ENCODE data around the gene SBF2. TPM values are rescaled to one million over a fixed set of nuclear protein-coding genes. Genes with fewer than 3 reads are reported as not detected.
"Not testable (repeated sequence)": the region's sequence is repeated elsewhere in the genome, so short reads cannot be mapped to it uniquely, and the experiment has no call there.

SBF2 gene
- total and polyA plus RNA-seq, 5 donors, result 10.8 to 32.2 (median 22.3) TPM

DNA sequence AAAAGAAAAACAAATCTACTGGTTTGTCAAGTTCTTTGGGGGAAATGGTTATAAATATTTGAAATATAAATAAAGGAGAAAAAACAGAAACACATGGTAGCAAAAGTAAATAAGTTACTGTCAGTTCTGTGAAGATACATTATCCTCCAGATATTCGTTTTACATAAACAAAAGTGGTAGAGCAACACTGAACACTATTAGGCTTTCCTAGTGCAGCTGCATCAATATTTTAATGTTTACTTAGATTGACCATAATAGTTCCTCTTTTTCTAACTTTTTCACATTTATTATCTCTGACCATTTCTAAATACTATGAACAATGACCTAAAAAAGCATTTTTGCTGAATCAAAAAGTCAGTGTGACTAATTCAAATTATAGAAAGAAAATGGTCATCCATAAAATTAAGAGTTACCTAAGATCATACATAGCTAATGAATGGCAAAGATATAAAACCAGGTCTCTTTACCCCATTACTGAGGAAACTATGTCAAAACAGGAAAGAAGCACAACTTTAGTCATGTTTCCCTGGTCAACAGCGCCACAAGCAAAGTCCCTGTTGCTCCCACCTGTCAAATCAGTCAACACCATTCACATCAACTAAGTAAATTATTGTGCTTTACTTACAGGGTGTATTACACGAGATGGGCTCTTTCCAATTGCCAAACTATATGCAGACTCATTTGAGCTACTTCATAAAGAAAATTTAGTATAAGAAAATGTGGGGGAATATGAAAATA is 38.5 kb downstream of the SBF2 start:
- no peaks in the 10 kb centered on the region for H3K9me3 ChIP-seq (ENCODE audit: control insufficient read depth, low read length)
- ATAC-seq, result no peak
- DNase-seq, result no peak
- H3K4me1 ChIP-seq (ENCODE audit: control insufficient read depth, insufficient read depth, low read length), result no peaks in the 10 kb centered on the region
- no peak overlapping the region for H3K4me3 ChIP-seq (ENCODE audit: low read length)
- no peaks in the 10 kb centered on the region for H3K27me3 ChIP-seq (ENCODE audit: control insufficient read depth, insufficient read depth)
- 72% methylated on average over 3 of the region's 3 CpGs for WGBS
- intact Hi-C loops (cut with DNase I), result no loop called here
- no peak overlapping the region for H3K27ac ChIP-seq (ENCODE audit: low read length)

DNA sequence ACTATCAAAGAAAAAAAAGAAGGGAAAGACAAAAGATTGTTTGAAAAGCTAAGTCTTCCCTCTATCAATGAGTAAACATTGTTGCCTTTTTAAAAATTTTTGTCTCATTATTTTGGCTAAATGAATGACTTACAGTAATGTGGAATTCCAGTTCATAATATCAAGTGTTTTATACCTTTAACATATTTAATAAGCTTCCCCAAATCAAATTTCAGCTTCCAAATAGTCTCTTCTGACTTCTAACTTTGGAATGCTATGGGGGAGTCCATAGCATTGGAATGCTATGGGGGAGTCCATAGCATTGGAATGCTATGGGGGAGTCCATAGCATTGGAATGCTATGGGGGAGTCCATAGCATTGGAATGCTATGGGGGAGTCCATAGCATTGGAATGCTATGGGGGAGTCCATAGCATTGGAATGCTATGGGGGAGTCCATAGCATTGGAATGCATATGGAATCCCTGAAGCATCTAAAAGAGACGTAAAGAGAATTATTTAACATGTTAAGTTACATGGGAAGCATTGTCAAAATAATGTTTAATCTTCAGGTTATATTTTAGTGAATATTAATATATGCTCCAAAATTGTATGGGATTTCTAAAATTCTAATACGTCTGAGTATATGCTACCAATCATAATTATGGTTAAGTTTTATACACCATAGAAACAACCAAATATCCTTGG is 44.4 kb downstream of the SBF2 start:
- H3K27ac ChIP-seq (ENCODE audit: low read length); ATAC-seq; H3K27me3 ChIP-seq (ENCODE audit: control insufficient read depth, insufficient read depth); H3K4me1 ChIP-seq (ENCODE audit: control insufficient read depth, insufficient read depth, low read length); DNase-seq; H3K9me3 ChIP-seq (ENCODE audit: control insufficient read depth, low read length); H3K4me3 ChIP-seq (ENCODE audit: low read length); intact Hi-C loops (cut with DNase I): not testable (repeated sequence)
- 95% methylated on average over 2 of the region's 2 CpGs for whole genome bisulfite sequencing

DNA sequence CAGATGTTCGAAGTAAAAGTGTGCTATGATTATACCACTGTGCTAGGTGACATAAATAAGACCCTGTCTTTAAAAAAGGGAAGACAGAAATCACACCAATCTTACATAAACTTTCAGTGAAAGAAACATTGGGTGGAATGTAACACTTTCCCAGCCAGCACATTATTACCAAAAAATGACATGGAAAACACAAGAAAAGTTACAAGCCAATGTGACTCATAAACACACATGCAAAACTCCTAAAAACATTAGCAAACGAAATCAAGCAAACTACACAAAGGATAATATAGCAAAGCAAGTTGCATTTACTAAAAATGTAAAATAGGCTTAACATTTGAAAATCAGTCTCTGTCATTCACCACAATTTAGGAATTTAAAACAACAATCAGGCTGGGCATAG is 47.0 kb downstream of the SBF2 start:
- H3K9me3 ChIP-seq (ENCODE audit: control insufficient read depth, low read length), result no peaks in the 10 kb centered on the region
- 71% methylated on average over 2 of the region's 2 CpGs for WGBS
- DNase-seq (no peak), ATAC-seq (no peak)
- H3K4me3 ChIP-seq (ENCODE audit: low read length), result no peak overlapping the region
- H3K27me3 ChIP-seq (ENCODE audit: control insufficient read depth, insufficient read depth), result no peaks in the 10 kb centered on the region
- H3K27ac ChIP-seq (ENCODE audit: low read length), result no peak overlapping the region
- intact Hi-C loops (cut with DNase I), result no loop called here
- no peaks in the 10 kb centered on the region for H3K4me1 ChIP-seq (ENCODE audit: control insufficient read depth, insufficient read depth, low read length)

DNA sequence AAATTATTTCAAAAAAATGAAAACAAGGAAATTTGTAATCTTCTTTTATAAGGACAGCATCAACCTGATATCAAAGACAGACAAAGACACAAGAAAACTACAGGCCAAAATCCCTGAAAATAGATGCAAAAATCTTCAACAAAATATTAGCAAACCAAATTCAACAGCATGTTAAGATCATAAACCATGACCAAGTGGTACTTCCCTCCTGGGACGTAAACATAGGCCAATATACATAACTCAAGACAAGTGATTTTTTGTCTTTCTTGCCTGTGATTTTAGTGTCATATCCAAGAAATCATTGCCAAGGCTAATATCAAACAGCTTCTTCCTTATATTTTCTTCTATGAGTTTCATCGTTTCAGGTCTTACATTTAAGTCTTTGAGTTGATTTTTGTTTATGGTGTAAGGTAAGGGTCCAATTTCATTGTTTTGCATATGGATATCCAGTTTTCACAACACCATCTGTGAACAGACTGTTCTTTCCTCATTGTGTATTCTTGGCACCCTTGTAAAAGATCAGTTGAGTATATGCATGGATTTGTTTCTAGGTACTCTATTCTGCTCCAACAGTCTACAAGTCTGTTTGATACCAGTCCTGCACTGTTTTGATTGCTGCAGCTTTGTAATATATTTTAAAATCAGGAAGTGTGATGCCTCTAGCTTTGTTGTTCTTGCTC is 50.0 kb downstream of the SBF2 start:
- ATAC-seq (no peak), DNase-seq (no peak)
- Histone ChIP-seq H3K9me3 (ENCODE audit: control insufficient read depth, low read length) (no peaks in the 10 kb centered on the region), H3K27ac (ENCODE audit: low read length) (no peak overlapping the region), H3K4me1 (ENCODE audit: control insufficient read depth, insufficient read depth, low read length) (peaks cover 2% of the 10 kb centered on the region), H3K27me3 (ENCODE audit: control insufficient read depth, insufficient read depth) (no peaks in the 10 kb centered on the region), H3K4me3 (ENCODE audit: low read length) (no peak overlapping the region)
- intact Hi-C loops (cut with DNase I), result loop anchor here in 1 of 4 donors (2.0 kb wide), 1 partner anchor 33 kb away; no protein-coding TSS in a partner anchor
- 93% methylated on average over 2 of the region's 2 CpGs for WGBS

DNA sequence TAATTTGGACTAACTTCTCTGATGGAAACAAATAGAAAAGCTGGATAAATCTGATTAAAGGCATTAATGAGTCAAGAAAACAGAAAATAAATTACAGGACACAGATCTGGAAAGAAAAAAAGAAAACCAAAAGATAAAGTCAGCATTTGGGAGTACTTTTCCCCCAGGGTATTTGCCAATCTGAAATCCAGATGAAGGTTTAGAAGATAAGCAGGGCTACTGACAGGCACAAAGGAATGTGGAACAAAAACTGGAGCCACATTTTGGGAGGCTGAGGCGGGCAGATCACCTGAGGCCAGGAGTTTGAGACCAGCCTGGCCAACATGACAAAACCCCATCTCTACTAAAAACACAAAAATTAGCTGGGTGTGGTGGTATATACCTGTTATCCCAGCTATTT is 57.2 kb downstream of the SBF2 start:
- Histone ChIP-seq H3K27me3 (ENCODE audit: control insufficient read depth, insufficient read depth) (no peaks in the 10 kb centered on the region), H3K27ac (ENCODE audit: low read length) (no peak overlapping the region), H3K4me3 (ENCODE audit: low read length) (no peak overlapping the region), H3K9me3 (ENCODE audit: control insufficient read depth, low read length) (no peaks in the 10 kb centered on the region), H3K4me1 (ENCODE audit: control insufficient read depth, insufficient read depth, low read length) (peaks cover 3% of the 10 kb centered on the region)
- ATAC-seq (no peak), DNase-seq (no peak)
- WGBS, result 89% methylated on average over 1 of the region's 1 CpG
- intact Hi-C loops (cut with DNase I), result no loop called here

DNA sequence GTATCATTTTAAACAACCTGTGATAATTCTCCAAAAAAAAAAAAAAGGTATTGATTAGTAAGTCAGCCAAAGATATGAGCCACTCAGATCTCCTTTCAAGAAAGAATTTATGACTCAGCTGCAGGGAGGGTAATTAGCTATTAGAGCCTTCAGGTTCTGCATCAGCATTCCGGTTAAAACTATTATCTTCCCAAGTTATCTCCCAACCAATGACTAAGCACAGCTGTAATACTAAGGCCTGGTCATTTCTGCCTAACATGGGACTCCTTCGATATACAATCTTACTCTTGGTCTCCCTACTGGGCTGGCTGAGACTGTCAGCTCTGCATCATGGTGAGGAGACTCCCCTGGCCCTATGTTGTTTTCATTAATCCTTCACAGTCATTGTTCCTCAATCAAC is 60.4 kb downstream of the SBF2 start:
- intact Hi-C loops (cut with DNase I), result no loop called here
- Histone ChIP-seq H3K27ac (ENCODE audit: low read length) (no peak overlapping the region), H3K9me3 (ENCODE audit: control insufficient read depth, low read length) (no peaks in the 10 kb centered on the region), H3K4me1 (ENCODE audit: control insufficient read depth, insufficient read depth, low read length) (peaks cover 2% of the 10 kb centered on the region), H3K4me3 (ENCODE audit: low read length) (no peak overlapping the region), H3K27me3 (ENCODE audit: control insufficient read depth, insufficient read depth) (no peaks in the 10 kb centered on the region)
- WGBS, result 88% methylated on average over 2 of the region's 2 CpGs
- no peak for DNase-seq
- no peak for ATAC-seq

DNA sequence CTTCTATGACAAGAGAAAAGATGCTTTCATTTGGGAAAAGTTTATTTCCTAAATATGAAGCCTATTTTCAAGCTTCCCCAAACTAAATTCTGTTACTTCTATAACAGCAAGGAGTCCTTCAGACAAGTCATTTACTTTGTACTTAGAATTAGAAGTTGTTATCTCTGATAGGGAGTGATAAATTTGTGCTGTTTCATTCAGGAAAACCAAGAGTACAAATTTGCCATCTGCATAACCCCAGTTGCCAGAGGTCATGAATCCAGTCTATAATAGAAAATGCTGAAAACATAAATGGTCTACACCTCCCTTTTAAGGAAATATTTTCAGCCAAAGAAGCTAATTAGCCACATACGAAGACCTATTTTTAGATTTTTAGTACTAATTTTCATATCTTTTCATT is 61.3 kb downstream of the SBF2 start:
- Histone ChIP-seq H3K27me3 (ENCODE audit: control insufficient read depth, insufficient read depth) (no peaks in the 10 kb centered on the region), H3K9me3 (ENCODE audit: control insufficient read depth, low read length) (no peaks in the 10 kb centered on the region), H3K4me3 (ENCODE audit: low read length) (no peak overlapping the region), H3K27ac (ENCODE audit: low read length) (no peak overlapping the region), H3K4me1 (ENCODE audit: control insufficient read depth, insufficient read depth, low read length) (peaks cover 2% of the 10 kb centered on the region)
- WGBS, result 92% methylated on average over 1 of the region's 1 CpG
- intact Hi-C loops (cut with DNase I), result no loop called here
- DNase-seq (no peak), ATAC-seq (no peak)

DNA sequence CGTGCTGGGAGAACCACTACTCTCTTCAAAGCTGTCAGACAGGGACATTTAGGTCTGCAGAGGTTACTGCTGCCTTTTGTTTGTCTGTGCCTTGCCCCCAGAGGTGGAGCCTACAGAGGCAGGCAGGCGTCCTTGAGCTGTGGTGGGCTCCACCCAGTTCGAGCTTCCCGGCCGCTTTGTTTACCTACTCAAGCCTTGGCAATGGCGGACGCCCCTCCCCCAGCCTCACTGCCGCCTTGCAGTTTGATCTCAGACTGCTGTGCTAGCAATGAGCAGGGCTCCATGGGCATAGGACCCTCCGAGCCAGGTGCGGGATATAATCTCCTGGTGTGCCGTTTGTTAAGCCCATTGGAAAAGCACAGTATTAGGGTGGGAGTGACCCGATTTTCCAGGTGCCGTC is 62.2 kb downstream of the SBF2 start:
- DNase-seq; ATAC-seq; H3K4me1 ChIP-seq (ENCODE audit: control insufficient read depth, insufficient read depth, low read length); H3K4me3 ChIP-seq (ENCODE audit: low read length); H3K9me3 ChIP-seq (ENCODE audit: control insufficient read depth, low read length); intact Hi-C loops (cut with DNase I); H3K27ac ChIP-seq (ENCODE audit: low read length); H3K27me3 ChIP-seq (ENCODE audit: control insufficient read depth, insufficient read depth): not testable (repeated sequence)
- WGBS, result 91% methylated on average over 13 of the region's 13 CpGs

DNA sequence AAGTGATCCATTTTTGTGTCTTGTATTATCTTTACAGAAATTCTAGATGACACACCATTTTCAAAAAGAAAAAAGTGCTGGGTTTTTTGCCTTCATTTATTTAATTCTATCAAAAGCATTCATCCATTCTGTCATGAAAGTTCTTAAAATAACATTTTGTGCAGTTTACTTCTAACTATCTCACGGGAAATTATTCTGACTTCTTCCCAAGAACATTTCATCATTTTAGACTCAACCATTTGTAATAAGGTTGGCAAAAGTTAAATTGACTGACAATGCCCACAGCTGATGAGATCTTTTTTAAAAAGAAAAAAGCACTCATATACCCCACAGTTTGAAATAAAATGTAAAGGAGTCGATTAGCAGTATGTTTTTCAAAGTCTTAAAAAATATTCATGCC is 68.5 kb downstream of the SBF2 start:
- Histone ChIP-seq H3K4me3 (ENCODE audit: low read length) (no peak overlapping the region), H3K27ac (ENCODE audit: low read length) (no peak overlapping the region), H3K9me3 (ENCODE audit: control insufficient read depth, low read length) (no peaks in the 10 kb centered on the region), H3K4me1 (ENCODE audit: control insufficient read depth, insufficient read depth, low read length) (no peaks in the 10 kb centered on the region), H3K27me3 (ENCODE audit: control insufficient read depth, insufficient read depth) (no peaks in the 10 kb centered on the region)
- ATAC-seq (no peak), DNase-seq (no peak)
- intact Hi-C loops (cut with DNase I), result no loop called here
- 57% methylated on average over 2 of the region's 2 CpGs for WGBS

DNA sequence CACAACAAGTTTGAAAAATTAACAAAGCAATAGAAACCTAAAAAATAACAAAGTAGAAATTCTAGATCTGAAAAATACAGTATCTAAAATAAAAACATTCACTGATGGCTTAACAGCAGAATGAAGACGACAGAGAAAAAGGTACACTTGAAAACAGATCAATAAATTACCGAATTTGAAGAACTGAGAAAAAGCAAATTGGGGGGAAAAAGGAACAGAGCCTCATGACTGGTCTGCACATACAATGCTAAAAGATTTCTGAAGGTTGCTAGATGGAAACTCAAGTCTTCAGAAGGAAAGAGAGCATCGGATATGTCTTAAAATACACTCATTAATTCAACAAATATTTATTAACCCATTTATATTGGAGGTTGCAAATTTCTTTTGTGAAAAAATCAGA is 71.6 kb downstream of the SBF2 start:
- no peaks in the 10 kb centered on the region for H3K27me3 ChIP-seq (ENCODE audit: control insufficient read depth, insufficient read depth)
- 95% methylated on average over 3 of the region's 3 CpGs for WGBS
- no peaks in the 10 kb centered on the region for H3K9me3 ChIP-seq (ENCODE audit: control insufficient read depth, low read length)
- no peaks in the 10 kb centered on the region for H3K4me1 ChIP-seq (ENCODE audit: control insufficient read depth, insufficient read depth, low read length)
- no peak overlapping the region for H3K4me3 ChIP-seq (ENCODE audit: low read length)
- ATAC-seq, result no peak
- intact Hi-C loops (cut with DNase I), result no loop called here
- H3K27ac ChIP-seq (ENCODE audit: low read length), result no peak overlapping the region
- no peak for DNase-seq

DNA sequence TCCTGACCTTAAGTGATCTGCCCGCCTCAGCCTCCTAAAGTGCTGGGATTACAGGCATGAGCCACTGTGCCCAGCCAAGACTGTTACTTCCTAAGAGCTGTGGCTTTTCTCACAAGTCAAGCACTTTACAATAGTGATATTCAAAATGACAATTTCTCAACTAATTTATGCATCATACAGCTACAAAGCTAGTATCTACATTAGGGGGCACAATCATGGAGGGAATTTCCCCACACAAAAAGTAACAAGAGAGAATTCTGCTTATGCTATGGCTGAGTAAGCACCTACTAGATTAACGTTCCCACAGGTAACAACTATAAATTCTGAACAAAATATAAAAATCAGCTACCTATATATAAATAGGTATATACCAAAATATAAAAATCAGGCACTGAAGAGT is 72.7 kb downstream of the SBF2 start:
- ATAC-seq (no peak), DNase-seq (no peak)
- intact Hi-C loops (cut with DNase I), result no loop called here
- no peaks in the 10 kb centered on the region for H3K4me1 ChIP-seq (ENCODE audit: control insufficient read depth, insufficient read depth, low read length)
- 97% methylated on average over 2 of the region's 2 CpGs for WGBS
- H3K27ac ChIP-seq (ENCODE audit: low read length), result no peak overlapping the region
- no peak overlapping the region for H3K4me3 ChIP-seq (ENCODE audit: low read length)
- H3K9me3 ChIP-seq (ENCODE audit: control insufficient read depth, low read length), result no peaks in the 10 kb centered on the region
- H3K27me3 ChIP-seq (ENCODE audit: control insufficient read depth, insufficient read depth), result no peaks in the 10 kb centered on the region

Measured in right cardiac atrium (tissue), 5 donors.